ENCODE measurements around the gene TMCO1. TPM values are rescaled to one million over a fixed set of nuclear protein-coding genes. Genes with fewer than 3 reads are reported as not detected.

The TMCO1 gene
- total and polyA plus RNA-seq, 2 of the 13 experiments (the other 11 are each of a cell fraction or from before 2014, with no cell fraction given) = 106 to 119 TPM

DNA sequence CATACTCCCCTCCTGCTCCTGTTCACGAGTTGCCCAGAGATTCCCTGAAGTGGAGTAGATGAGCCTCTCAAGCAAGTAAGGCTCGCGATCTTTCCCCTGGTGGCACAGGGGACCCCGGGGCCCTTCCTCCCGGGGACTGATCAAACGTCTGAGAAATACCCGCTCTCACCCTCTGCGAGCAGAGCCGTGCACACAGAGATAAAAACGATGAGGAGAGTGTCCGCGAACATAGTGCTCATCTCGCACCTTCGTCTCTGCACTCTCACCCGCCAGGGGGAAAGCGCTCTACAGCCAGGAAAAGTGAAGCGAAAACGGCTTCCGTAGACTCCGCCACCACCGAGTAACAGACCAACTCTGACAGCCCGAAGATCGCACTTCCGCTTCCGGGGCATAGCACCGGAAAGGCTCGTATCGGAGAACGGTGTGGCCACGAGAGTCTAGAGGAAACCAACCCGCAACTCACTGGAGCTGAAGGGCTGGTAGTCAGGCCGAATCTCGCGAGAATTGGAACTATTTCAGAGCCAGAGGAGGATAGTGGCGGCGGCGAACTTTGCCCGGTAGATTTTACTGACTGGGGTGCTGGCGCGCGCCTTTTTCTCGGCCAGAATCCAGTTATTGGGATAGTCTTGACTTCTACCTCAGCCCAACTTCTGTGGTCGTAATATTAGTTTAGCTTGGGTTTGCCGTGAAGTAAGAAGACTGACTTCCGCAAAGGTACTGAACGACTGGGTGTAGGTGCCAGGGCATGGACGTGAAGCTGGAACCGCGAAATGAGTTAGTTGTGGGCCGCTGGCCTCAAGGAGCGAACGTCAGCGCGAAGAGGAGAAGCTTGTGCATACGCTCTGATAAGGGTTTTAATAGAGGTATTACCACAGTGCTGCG lies at the start of gene TMCO1 (continued):
- TF ChIP-seq ZFY (CRISPR knock-in tag; IDR thresholded peaks at IDR 0.05) (peak; percentile 91), RELA (CRISPR knock-in tag; IDR thresholded peaks at IDR 0.05) (no peak), MIER2 (CRISPR knock-in tag; IDR thresholded peaks at IDR 0.05) (0 out of 2 replicates have a peak, but pooled peaks have one; percentile 57), HDAC6 (IDR thresholded peaks at IDR 0.05; ENCODE audit: low read depth, low read length) (no peak), ZNF205 (CRISPR knock-in tag; IDR thresholded peaks at IDR 0.05) (peak; percentile 44; the same call in 1 of the 2 replicates), ZNF878 (CRISPR knock-in tag; IDR thresholded peaks at IDR 0.05) (0 out of 2 replicates have a peak, but pooled peaks have one; percentile 45), ZBTB7A (CRISPR knock-in tag; IDR thresholded peaks at IDR 0.05) (no peak), ZNF761 (CRISPR knock-in tag; conservative IDR thresholded peaks at IDR 0.05) (no peak; the same call in 1 of the 2 replicates), SKI (IDR thresholded peaks at IDR 0.05; ENCODE audit: partially characterized antibody) (peak; percentile 27), HIVEP1 (CRISPR knock-in tag; IDR thresholded peaks at IDR 0.05) (peak; percentile 84), HNRNPLL (IDR thresholded peaks at IDR 0.05; ENCODE audit: low read depth, low read length, poor library complexity, severe bottlenecking) (peak; percentile 69), ZNF232 (CRISPR knock-in tag; IDR thresholded peaks at IDR 0.05; ENCODE audit: borderline replicate concordance) (peak; percentile 69; the same call in 1 of the 2 replicates), MEIS1 (CRISPR knock-in tag; IDR thresholded peaks at IDR 0.05; ENCODE audit: borderline replicate concordance) (no peak; the same call in 1 of the 2 replicates), FOXA3 (CRISPR knock-in tag; IDR thresholded peaks at IDR 0.05) (peak; percentile 54), ZSCAN20 (CRISPR knock-in tag; IDR thresholded peaks at IDR 0.05; ENCODE audit: borderline replicate concordance) (peak; percentile 57; the same call in 1 of the 2 replicates)
- TF ChIP-seq, protein P1, sequence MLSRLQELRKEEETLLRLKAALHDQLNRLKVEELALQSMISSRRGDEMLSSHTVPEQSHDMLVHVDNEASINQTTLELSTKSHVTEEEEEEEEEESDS (CRISPR knock-in tag; IDR thresholded peaks at IDR 0.05; ENCODE audit: borderline replicate concordance) = no peak; the same call in 1 of the 2 replicates
- TF ChIP-seq, protein P2, sequence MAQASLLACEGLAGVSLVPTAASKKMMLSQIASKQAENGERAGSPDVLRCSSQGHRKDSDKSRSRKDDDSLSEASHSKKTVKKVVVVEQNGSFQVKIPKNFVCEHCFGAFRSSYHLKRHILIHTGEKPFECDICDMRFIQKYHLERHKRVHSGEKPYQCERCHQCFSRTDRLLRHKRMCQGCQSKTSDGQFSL (CRISPR knock-in tag; IDR thresholded peaks at IDR 0.05) = no peak; the same call in 1 of the 2 replicates
- TF ChIP-seq, protein P3, sequence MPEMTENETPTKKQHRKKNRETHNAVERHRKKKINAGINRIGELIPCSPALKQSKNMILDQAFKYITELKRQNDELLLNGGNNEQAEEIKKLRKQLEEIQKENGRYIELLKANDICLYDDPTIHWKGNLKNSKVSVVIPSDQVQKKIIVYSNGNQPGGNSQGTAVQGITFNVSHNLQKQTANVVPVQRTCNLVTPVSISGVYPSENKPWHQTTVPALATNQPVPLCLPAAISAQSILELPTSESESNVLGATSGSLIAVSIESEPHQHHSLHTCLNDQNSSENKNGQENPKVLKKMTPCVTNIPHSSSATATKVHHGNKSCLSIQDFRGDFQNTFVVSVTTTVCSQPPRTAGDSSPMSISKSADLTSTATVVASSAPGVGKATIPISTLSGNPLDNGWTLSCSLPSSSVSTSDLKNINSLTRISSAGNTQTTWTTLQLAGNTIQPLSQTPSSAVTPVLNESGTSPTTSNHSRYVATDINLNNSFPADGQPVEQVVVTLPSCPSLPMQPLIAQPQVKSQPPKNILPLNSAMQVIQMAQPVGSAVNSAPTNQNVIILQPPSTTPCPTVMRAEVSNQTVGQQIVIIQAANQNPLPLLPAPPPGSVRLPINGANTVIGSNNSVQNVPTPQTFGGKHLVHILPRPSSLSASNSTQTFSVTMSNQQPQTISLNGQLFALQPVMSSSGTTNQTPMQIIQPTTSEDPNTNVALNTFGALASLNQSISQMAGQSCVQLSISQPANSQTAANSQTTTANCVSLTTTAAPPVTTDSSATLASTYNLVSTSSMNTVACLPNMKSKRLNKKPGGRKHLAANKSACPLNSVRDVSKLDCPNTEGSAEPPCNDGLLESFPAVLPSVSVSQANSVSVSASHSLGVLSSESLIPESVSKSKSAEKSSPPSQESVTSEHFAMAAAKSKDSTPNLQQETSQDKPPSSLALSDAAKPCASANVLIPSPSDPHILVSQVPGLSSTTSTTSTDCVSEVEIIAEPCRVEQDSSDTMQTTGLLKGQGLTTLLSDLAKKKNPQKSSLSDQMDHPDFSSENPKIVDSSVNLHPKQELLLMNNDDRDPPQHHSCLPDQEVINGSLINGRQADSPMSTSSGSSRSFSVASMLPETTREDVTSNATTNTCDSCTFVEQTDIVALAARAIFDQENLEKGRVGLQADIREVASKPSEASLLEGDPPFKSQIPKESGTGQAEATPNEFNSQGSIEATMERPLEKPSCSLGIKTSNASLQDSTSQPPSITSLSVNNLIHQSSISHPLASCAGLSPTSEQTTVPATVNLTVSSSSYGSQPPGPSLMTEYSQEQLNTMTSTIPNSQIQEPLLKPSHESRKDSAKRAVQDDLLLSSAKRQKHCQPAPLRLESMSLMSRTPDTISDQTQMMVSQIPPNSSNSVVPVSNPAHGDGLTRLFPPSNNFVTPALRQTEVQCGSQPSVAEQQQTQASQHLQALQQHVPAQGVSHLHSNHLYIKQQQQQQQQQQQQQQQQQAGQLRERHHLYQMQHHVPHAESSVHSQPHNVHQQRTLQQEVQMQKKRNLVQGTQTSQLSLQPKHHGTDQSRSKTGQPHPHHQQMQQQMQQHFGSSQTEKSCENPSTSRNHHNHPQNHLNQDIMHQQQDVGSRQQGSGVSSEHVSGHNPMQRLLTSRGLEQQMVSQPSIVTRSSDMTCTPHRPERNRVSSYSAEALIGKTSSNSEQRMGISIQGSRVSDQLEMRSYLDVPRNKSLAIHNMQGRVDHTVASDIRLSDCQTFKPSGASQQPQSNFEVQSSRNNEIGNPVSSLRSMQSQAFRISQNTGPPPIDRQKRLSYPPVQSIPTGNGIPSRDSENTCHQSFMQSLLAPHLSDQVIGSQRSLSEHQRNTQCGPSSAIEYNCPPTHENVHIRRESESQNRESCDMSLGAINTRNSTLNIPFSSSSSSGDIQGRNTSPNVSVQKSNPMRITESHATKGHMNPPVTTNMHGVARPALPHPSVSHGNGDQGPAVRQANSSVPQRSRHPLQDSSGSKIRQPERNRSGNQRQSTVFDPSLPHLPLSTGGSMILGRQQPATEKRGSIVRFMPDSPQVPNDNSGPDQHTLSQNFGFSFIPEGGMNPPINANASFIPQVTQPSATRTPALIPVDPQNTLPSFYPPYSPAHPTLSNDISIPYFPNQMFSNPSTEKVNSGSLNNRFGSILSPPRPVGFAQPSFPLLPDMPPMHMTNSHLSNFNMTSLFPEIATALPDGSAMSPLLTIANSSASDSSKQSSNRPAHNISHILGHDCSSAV (CRISPR knock-in tag; IDR thresholded peaks at IDR 0.05; ENCODE audit: borderline replicate concordance) = no peak
- TF ChIP-seq, protein P4, sequence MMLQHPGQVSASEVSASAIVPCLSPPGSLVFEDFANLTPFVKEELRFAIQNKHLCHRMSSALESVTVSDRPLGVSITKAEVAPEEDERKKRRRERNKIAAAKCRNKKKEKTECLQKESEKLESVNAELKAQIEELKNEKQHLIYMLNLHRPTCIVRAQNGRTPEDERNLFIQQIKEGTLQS (CRISPR knock-in tag; IDR thresholded peaks at IDR 0.05) = no peak

All from HepG2 (cell line).